Measurements from ENCODE around the gene SHANK1.

SHANK1 gene

GRCh38 chr19:50647879-50648615 lies 71.6 kb downstream of the SHANK1 start:
- TF ChIP-seq TCF12 (IDR thresholded peaks at IDR 0.05; ENCODE audit: low read depth): no peak

GRCh38 chr19:50646074-50646807 lies 73.4 kb downstream of the SHANK1 start:
- TF ChIP-seq EGR1 (IDR thresholded peaks at IDR 0.05) (no peak), REST (IDR thresholded peaks at IDR 0.05; ENCODE audit: low read depth) (no peak), TEAD4 (IDR thresholded peaks at IDR 0.05) (no peak), FOXM1 (IDR thresholded peaks at IDR 0.05; ENCODE audit: borderline replicate concordance, low read depth) (no peak), RAD21 (IDR thresholded peaks at IDR 0.05; ENCODE audit: low read depth) (no peak), USF1 (IDR thresholded peaks at IDR 0.05) (no peak), CEBPB (IDR thresholded peaks at IDR 0.05) (no peak), ZBTB7A (IDR thresholded peaks at IDR 0.05; ENCODE audit: low read depth) (no peak), CREB1 (IDR thresholded peaks at IDR 0.05; ENCODE audit: low read depth) (no peak), TAF1 (IDR thresholded peaks at IDR 0.05; ENCODE audit: low read depth) (no peak), NFIC (IDR thresholded peaks at IDR 0.05) (no peak), YY1 (IDR thresholded peaks at IDR 0.05; ENCODE audit: low read depth) (no peak)

GRCh38 chr19:50645107-50645506 lies 74.5 kb downstream of the SHANK1 start:
- TF ChIP-seq MAX (IDR thresholded peaks at IDR 0.05): no peak
- no peak for TF ChIP-seq NFIC (IDR thresholded peaks at IDR 0.05)
- no peak for TF ChIP-seq FOXM1 (IDR thresholded peaks at IDR 0.05; ENCODE audit: borderline replicate concordance, low read depth)
- TF ChIP-seq TCF12 (IDR thresholded peaks at IDR 0.05; ENCODE audit: low read depth): no peak
- no peak for TF ChIP-seq USF1 (IDR thresholded peaks at IDR 0.05)
- TF ChIP-seq CREB1 (IDR thresholded peaks at IDR 0.05; ENCODE audit: low read depth): no peak
- no peak for TF ChIP-seq TEAD4 (IDR thresholded peaks at IDR 0.05)
- TF ChIP-seq EP300 (IDR thresholded peaks at IDR 0.05; ENCODE audit: borderline replicate concordance): no peak
- TF ChIP-seq ZBTB7A (IDR thresholded peaks at IDR 0.05; ENCODE audit: low read depth): no peak
- no peak for TF ChIP-seq TAF1 (IDR thresholded peaks at IDR 0.05; ENCODE audit: low read depth)
- no peak for TF ChIP-seq REST (IDR thresholded peaks at IDR 0.05; ENCODE audit: low read depth)
- TF ChIP-seq CEBPB (IDR thresholded peaks at IDR 0.05): no peak
- TF ChIP-seq EGR1 (IDR thresholded peaks at IDR 0.05): no peak
- TF ChIP-seq YY1 (IDR thresholded peaks at IDR 0.05; ENCODE audit: low read depth): no peak
- TF ChIP-seq RAD21 (IDR thresholded peaks at IDR 0.05; ENCODE audit: low read depth): no peak

- TF ChIP-seq EGR1 (IDR thresholded peaks at IDR 0.05): no peak
- TF ChIP-seq TCF12 (IDR thresholded peaks at IDR 0.05; ENCODE audit: low read depth): no peak
- no peak for TF ChIP-seq CREB1 (IDR thresholded peaks at IDR 0.05; ENCODE audit: low read depth)
- TF ChIP-seq NFIC (IDR thresholded peaks at IDR 0.05): no peak
- TF ChIP-seq EP300 (IDR thresholded peaks at IDR 0.05; ENCODE audit: borderline replicate concordance): no peak
- TF ChIP-seq TAF1 (IDR thresholded peaks at IDR 0.05; ENCODE audit: low read depth): no peak
- TF ChIP-seq REST (IDR thresholded peaks at IDR 0.05; ENCODE audit: low read depth): no peak
- TF ChIP-seq FOXM1 (IDR thresholded peaks at IDR 0.05; ENCODE audit: borderline replicate concordance, low read depth): no peak
- TF ChIP-seq YY1 (IDR thresholded peaks at IDR 0.05; ENCODE audit: low read depth): no peak
- TF ChIP-seq MAX (IDR thresholded peaks at IDR 0.05): no peak
- TF ChIP-seq TEAD4 (IDR thresholded peaks at IDR 0.05): no peak
- no peak for TF ChIP-seq ZBTB7A (IDR thresholded peaks at IDR 0.05; ENCODE audit: low read depth)
- no peak for TF ChIP-seq CEBPB (IDR thresholded peaks at IDR 0.05)
- no peak for TF ChIP-seq RAD21 (IDR thresholded peaks at IDR 0.05; ENCODE audit: low read depth)
- no peak for TF ChIP-seq USF1 (IDR thresholded peaks at IDR 0.05)
Observed at GRCh38 chr19:50644315-50644915, 75.2 kb downstream of the SHANK1 start.

Data from Ishikawa (cell line).